Measurements from ENCODE around the gene BAHCC1. TPM values are rescaled to one million over a fixed set of nuclear protein-coding genes. Genes with fewer than 3 reads are reported as not detected.

BAHCC1 gene
- total and polyA plus RNA-seq, 9 of the 15 experiments (the other 6 are each of a cell fraction or from before 2014, with no cell fraction given): 0.14 to 26.9 (median 5.0) TPM

- BruUV-seq (replicated peaks): no TSS peak
- intact Hi-C loops (cut with micrococcal nuclease) (no loop called here), in situ Hi-C loops (cut with MboI) (no loop called here)
- Histone ChIP-seq H3K79me2 (ENCODE audit: control insufficient read depth, insufficient read depth, low read length) (no peaks in the 10 kb centered on the region), H3K4me1 (replicated peaks in 1 of 2; ENCODE audit: control insufficient read depth in 2 of 2, insufficient read depth in 2 of 2, low read length in 2 of 2) (peaks cover 0 to 39% of the 10 kb centered on the region in 2 experiments; a peak in 2 of 5 replicates), H3K36me3 (ENCODE audit: control insufficient read depth, insufficient read depth, low read length) (no peaks in the 10 kb centered on the region), H3K27ac (ENCODE audit: extremely low read depth, low read depth, low read length) (no peak overlapping the region), H4K20me1 (replicated peaks; ENCODE audit: control insufficient read depth, insufficient read depth, low read length) (no peaks in the 10 kb centered on the region), H3K4me3 (no peak overlapping the region), H3K9me3 (replicated peaks; ENCODE audit: control insufficient read depth, insufficient read depth, low read depth, low read length) (no peaks in the 10 kb centered on the region), H3K9me1 (ENCODE audit: control insufficient read depth, insufficient read depth, low read length) (no peaks in the 10 kb centered on the region), H3K9ac (ENCODE audit: insufficient read depth in 1 of 2, low read depth in 2 of 2, low read length in 2 of 2) (peak overlapping the region in 1 of 2 experiments; percentile 9; a peak in 2 of 4 replicates), H2AFZ (ENCODE audit: low read depth, low read length) (peak overlapping the region; percentile 55; the same call in 1 of the 2 replicates), H3K27me3 (ENCODE audit: control insufficient read depth in 2 of 2, insufficient read depth in 2 of 2, low read length in 2 of 2) (no peaks in the 10 kb centered on the region), H3K4me2 (ENCODE audit: insufficient read depth, low read length) (no peak overlapping the region)
- WGBS (ENCODE audit: insufficient coverage, low coverage, missing lambda C conversion rate): 46% methylated on average over 13 of the region's 17 CpGs
- ChIA-PET POLR2A (interaction anchor here (1.2 to 1.4 kb wide), 2 partner anchors 12 to 14 kb away, joined by 3 to 6 read pairs; no protein-coding TSS in a partner anchor), CTCF (ENCODE audit: low intra/inter-chr PET ratio) (interaction anchor here (0.6 kb wide), 1 partner anchor 11 kb away, joined by 3 read pairs; no protein-coding TSS in a partner anchor)
- ATAC-seq (peak; percentile 84), DNase-seq (ENCODE audit: extremely low read depth in 1 of 4, low spot score in 3 of 4) (peak; percentile 53 to 59 (median 53)), FAIRE-seq (no peak)
- TF ChIP-seq HNRNPH1 (optimal IDR thresholded peaks at IDR 0.05; ENCODE audit: low read depth, low read length) (no peak), ZBTB49 (CRISPR knock-in tag; IDR thresholded peaks at IDR 0.05; ENCODE audit: borderline replicate concordance) (no peak), SNAPC5 (CRISPR knock-in tag; IDR thresholded peaks at IDR 0.05) (no peak), PRDM10 (IDR thresholded peaks at IDR 0.05; ENCODE audit: partially characterized antibody) (no peak), MYNN (IDR thresholded peaks at IDR 0.05) (no peak), MYNN (CRISPR knock-in tag; IDR thresholded peaks at IDR 0.05) (no peak), ATF3 (IDR thresholded peaks at IDR 0.05) (no peak), ATF3 (CRISPR knock-in tag; conservative IDR thresholded peaks at IDR 0.05) (no peak), MAZ (CRISPR knock-in tag; conservative IDR thresholded peaks at IDR 0.05 in 1 of 2, IDR thresholded peaks at IDR 0.05 in 1 of 2) (peak in 1 of 2 experiments; percentile 41; a peak in 1 of 4 replicates), TAF7 (tag; IDR thresholded peaks at IDR 0.05) (no peak), SIX5 (IDR thresholded peaks at IDR 0.05; ENCODE audit: borderline replicate concordance in 1 of 2, insufficient read depth in 1 of 2, low read depth in 1 of 2, low read length in 2 of 2) (no peak), CREB1 (IDR thresholded peaks at IDR 0.05) (peak; percentile 52; the same call in 1 of the 2 replicates), CREB1 (CRISPR knock-in tag; IDR thresholded peaks at IDR 0.05) (0 out of 2 replicates have a peak, but pooled peaks have one; percentile 17), XRCC3 (IDR thresholded peaks at IDR 0.05) (no peak), ZNF174 (CRISPR knock-in tag; IDR thresholded peaks at IDR 0.05) (no peak), ZNF124 (CRISPR knock-in tag; IDR thresholded peaks at IDR 0.05) (no peak)
Observed at GRCh38 chr17:81379523-81379942, 15.7 kb upstream of the BAHCC1 start.
